ENCODE results near the gene RRAD. TPM values are rescaled to one million over a fixed set of nuclear protein-coding genes. Genes with fewer than 3 reads are reported as not detected.

RRAD gene
- total and polyA plus RNA-seq, 2 of the 4 experiments (the other 2 are of a cell fraction): 1.3 to 2.1 TPM

- peaks cover 10% of the 10 kb centered on the region for H3K9me1 ChIP-seq (ENCODE audit: insufficient read depth, low read length)
- H2BK15ac ChIP-seq (ENCODE audit: low read depth, low read length): peak overlapping the region; percentile 98; the same call in 2 of the 3 replicates
- intact Hi-C loops (cut with micrococcal nuclease) (loop anchor here (5.0 kb wide), 1 partner anchor 212 kb away; no protein-coding TSS in a partner anchor), in situ Hi-C loops (cut with MboI; ENCODE audit: low sequenced_read_pairs) (no loop called here), dilution Hi-C loops (cut with HindIII; ENCODE audit: low sequenced_read_pairs, unreplicated experiment) (no loop called here)
- no peak overlapping the region; the same call in 1 of the 2 replicates for H3K9ac ChIP-seq (ENCODE audit: low read depth, low read length)
- no TSS peak for BruUV-seq (replicated peaks)
- peak; percentile 49 for DNase-seq
- H3K14ac ChIP-seq (replicated peaks; ENCODE audit: low read depth, low read length): peak overlapping the region; percentile 98
- H4K91ac ChIP-seq (ENCODE audit: insufficient read depth, low read depth, low read length): peak overlapping the region; percentile 97
- CTCF ChIA-PET: interaction anchor here (1.1 to 1.3 kb wide), 2 partner anchors 44 to 134 kb away, joined by 4 to 8 read pairs; partner anchors contain the start of gene NAE1
- H3K56ac ChIP-seq (ENCODE audit: extremely low read depth, insufficient read depth, low read length): peak overlapping the region; percentile 68
- H3K4ac ChIP-seq (ENCODE audit: low read depth, low read length): peak overlapping the region; percentile 99
- H3K79me1 ChIP-seq (ENCODE audit: low read depth in 1 of 2, low read length in 2 of 2): no peaks in the 10 kb centered on the region
- ATAC-seq (ENCODE audit: low read depth): peak; percentile 8
- peak overlapping the region; percentile 67 for H3K18ac ChIP-seq (ENCODE audit: low read depth, low read length)
- peak overlapping the region; percentile 99 for H2AK5ac ChIP-seq (ENCODE audit: low read depth, low read length)
- no peaks in the 10 kb centered on the region for H3K27me3 ChIP-seq (ENCODE audit: control insufficient read depth, insufficient read depth, low read length)
- peak overlapping the region; percentile 58 for H4K5ac ChIP-seq (ENCODE audit: low read depth, low read length)
- H2BK120ac ChIP-seq (ENCODE audit: low read depth, low read length): peak overlapping the region; percentile 98
- H3K4me1 ChIP-seq (ENCODE audit: control insufficient read depth, insufficient read depth, low read length): peaks cover 12% of the 10 kb centered on the region
- H3K4me3 ChIP-seq (ENCODE audit: insufficient read depth, low read depth, low read length): no peak overlapping the region
- no peaks in the 10 kb centered on the region for H3K9me3 ChIP-seq (ENCODE audit: control insufficient read depth, insufficient read depth, low read length)
- POLR2A ChIA-PET (ENCODE audit: unreplicated experiment): no interaction called here
- peak overlapping the region; percentile 76 for H3K27ac ChIP-seq (ENCODE audit: insufficient read depth, low read length)
- no peaks in the 10 kb centered on the region for H3K36me3 ChIP-seq (ENCODE audit: control insufficient read depth, insufficient read depth, low read length)
- peak overlapping the region; percentile 84 for H2AFZ ChIP-seq (replicated peaks; ENCODE audit: low read length, poor library complexity)
- no peak overlapping the region for H3K4me2 ChIP-seq (ENCODE audit: low read depth, low read length)
- peak overlapping the region; percentile 94 for H2BK5ac ChIP-seq (ENCODE audit: low read depth, low read length, poor library complexity, severe bottlenecking)
- H4K8ac ChIP-seq (ENCODE audit: low read depth in 2 of 2, low read length in 2 of 2): peak overlapping the region; percentile 71 to 83
- H2BK20ac ChIP-seq (ENCODE audit: low read depth, low read length): peak overlapping the region; percentile 100
- H2AK9ac ChIP-seq (replicated peaks; ENCODE audit: low read depth, low read length, poor library complexity): peak overlapping the region; percentile 89
- H4K20me1 ChIP-seq (ENCODE audit: insufficient read depth, low read length): peaks cover 3% of the 10 kb centered on the region; the same call in 1 of the 2 replicates
- peak overlapping the region; percentile 98 for H3K23ac ChIP-seq (ENCODE audit: low read depth, low read length)
- no CpG with 5 or more reads among the region's 1 CpG for WGBS, 2 experiments (ENCODE audit: extremely low coverage in 2 of 2, insufficient read length in 1 of 2)
- TF ChIP-seq FOS (IDR thresholded peaks at IDR 0.05; ENCODE audit: low read depth, low read length) (no peak), SMC3 (IDR thresholded peaks at IDR 0.05; ENCODE audit: low read depth, low read length) (no peak), BHLHE40 (IDR thresholded peaks at IDR 0.05; ENCODE audit: low read depth, low read length) (no peak), CEBPB (IDR thresholded peaks at IDR 0.05; ENCODE audit: low read depth, low read length) (no peak), RFX5 (IDR thresholded peaks at IDR 0.05; ENCODE audit: low read depth, low read length) (no peak), MXI1 (IDR thresholded peaks at IDR 0.05; ENCODE audit: borderline replicate concordance, low read depth, low read length) (no peak), RAD21 (IDR thresholded peaks at IDR 0.05; ENCODE audit: low read length) (no peak), MAFK (IDR thresholded peaks at IDR 0.05; ENCODE audit: low read depth, low read length) (no peak), MAZ (IDR thresholded peaks at IDR 0.05; ENCODE audit: borderline replicate concordance, low read depth, low read length) (no peak), POLR2A (IDR thresholded peaks at IDR 0.05; ENCODE audit: low read depth, low read length) (no peak), NFE2L2 (IDR thresholded peaks at IDR 0.05; ENCODE audit: low read depth, low read length) (no peak), CHD1 (IDR thresholded peaks at IDR 0.05; ENCODE audit: low read depth, low read length) (no peak), RCOR1 (IDR thresholded peaks at IDR 0.05; ENCODE audit: insufficient replicate concordance, low read length) (no peak)
- TF ChIP-seq, protein P1, sequence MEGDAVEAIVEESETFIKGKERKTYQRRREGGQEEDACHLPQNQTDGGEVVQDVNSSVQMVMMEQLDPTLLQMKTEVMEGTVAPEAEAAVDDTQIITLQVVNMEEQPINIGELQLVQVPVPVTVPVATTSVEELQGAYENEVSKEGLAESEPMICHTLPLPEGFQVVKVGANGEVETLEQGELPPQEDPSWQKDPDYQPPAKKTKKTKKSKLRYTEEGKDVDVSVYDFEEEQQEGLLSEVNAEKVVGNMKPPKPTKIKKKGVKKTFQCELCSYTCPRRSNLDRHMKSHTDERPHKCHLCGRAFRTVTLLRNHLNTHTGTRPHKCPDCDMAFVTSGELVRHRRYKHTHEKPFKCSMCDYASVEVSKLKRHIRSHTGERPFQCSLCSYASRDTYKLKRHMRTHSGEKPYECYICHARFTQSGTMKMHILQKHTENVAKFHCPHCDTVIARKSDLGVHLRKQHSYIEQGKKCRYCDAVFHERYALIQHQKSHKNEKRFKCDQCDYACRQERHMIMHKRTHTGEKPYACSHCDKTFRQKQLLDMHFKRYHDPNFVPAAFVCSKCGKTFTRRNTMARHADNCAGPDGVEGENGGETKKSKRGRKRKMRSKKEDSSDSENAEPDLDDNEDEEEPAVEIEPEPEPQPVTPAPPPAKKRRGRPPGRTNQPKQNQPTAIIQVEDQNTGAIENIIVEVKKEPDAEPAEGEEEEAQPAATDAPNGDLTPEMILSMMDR (conservative IDR thresholded peaks at IDR 0.05; ENCODE audit: low read depth, low read length): no peak
- TF ChIP-seq, protein P2, sequence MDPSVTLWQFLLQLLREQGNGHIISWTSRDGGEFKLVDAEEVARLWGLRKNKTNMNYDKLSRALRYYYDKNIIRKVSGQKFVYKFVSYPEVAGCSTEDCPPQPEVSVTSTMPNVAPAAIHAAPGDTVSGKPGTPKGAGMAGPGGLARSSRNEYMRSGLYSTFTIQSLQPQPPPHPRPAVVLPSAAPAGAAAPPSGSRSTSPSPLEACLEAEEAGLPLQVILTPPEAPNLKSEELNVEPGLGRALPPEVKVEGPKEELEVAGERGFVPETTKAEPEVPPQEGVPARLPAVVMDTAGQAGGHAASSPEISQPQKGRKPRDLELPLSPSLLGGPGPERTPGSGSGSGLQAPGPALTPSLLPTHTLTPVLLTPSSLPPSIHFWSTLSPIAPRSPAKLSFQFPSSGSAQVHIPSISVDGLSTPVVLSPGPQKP (IDR thresholded peaks at IDR 0.05; ENCODE audit: borderline replicate concordance, low read depth, low read length): no peak
Measured at GRCh38 chr16:66874079-66874775, 51.1 kb downstream of the RRAD start.

All from IMR-90 (cell line).